HepG2 (cell line): ENCODE data around the gene METTL1. TPM values are rescaled to one million over a fixed set of nuclear protein-coding genes. Genes with fewer than 3 reads are reported as not detected.

Experiments used
- AFF4 ChIP-seq: sonication (generic); formaldehyde crosslinking; IDR thresholded peaks from 2 replicates; pipeline ENCODE4 v1.4.0; 2020; ENCODE audit warnings: missing genetic modification reagents
- ETV5 ChIP-seq: IDR thresholded peaks from 2 replicates; pipeline ENCODE4 v1.6.1; 2018; ENCODE audit warnings: missing biosample characterization, missing genetic modification reagents, inconsistent platforms, borderline replicate concordance
- GATA4 ChIP-seq: sonication (generic); IDR thresholded peaks from 2 replicates; pipeline ENCODE4 v1.6.1; 2016; ENCODE audit warnings: antibody characterized with exemption, low read depth, borderline replicate concordance
- KDM2A ChIP-seq: sonication (generic); formaldehyde crosslinking; IDR thresholded peaks from 2 replicates; pipeline ENCODE4 v1.4.0; 2020; ENCODE audit warnings: low read depth, missing genetic modification reagents, borderline replicate concordance
- MAF1 ChIP-seq: sonication (generic); formaldehyde crosslinking; IDR thresholded peaks from 2 replicates; pipeline ENCODE4 v1.5.0; 2020; ENCODE audit warnings: missing genetic modification reagents, borderline replicate concordance
- MAFF ChIP-seq: IDR thresholded peaks from 2 replicates; pipeline ENCODE4 v1.6.1; 2011; ENCODE audit warnings: low read depth, low read length, improper control_type of control experiment
- MLLT10 ChIP-seq: sonication (generic); formaldehyde crosslinking; IDR thresholded peaks from 2 replicates; pipeline ENCODE4 v1.4.0; 2020; ENCODE audit warnings: missing genetic modification reagents
- NCOA2 ChIP-seq: sonication (generic); formaldehyde crosslinking; IDR thresholded peaks from 2 replicates; pipeline ENCODE4 v1.8.0; 2022; ENCODE audit warnings: inconsistent platforms
- NR2F6 ChIP-seq, 2 experiments: IDR thresholded peaks; 2 replicates each; pipeline ENCODE4 v1.6.1; 2016; ENCODE audit warnings: antibody characterized with exemption in 1 of 2, mild to moderate bottlenecking in 1 of 2
- PAWR ChIP-seq: sonication (generic); formaldehyde crosslinking; IDR thresholded peaks from 2 replicates; pipeline ENCODE4 v1.4.0; 2020; ENCODE audit warnings: missing genetic modification reagents, mild to moderate bottlenecking, borderline replicate concordance
- REST ChIP-seq, 2 experiments: IDR thresholded peaks; 2 replicates each; pipeline ENCODE4 v1.6.1; 2011 to 2012; ENCODE audit warnings: low read length in 2 of 2, borderline replicate concordance in 1 of 2, low read depth in 1 of 2, mild to moderate bottlenecking in 1 of 2, moderate library complexity in 1 of 2
- ZNF205 ChIP-seq: IDR thresholded peaks from 2 replicates; pipeline ENCODE4 v1.6.1; 2018; ENCODE audit warnings: missing biosample characterization, missing genetic modification reagents
- ZNF350 ChIP-seq: sonication (generic); formaldehyde crosslinking; IDR thresholded peaks from 2 replicates; pipeline ENCODE4 v1.4.0; 2020; ENCODE audit warnings: mild to moderate bottlenecking, low read depth, missing genetic modification reagents, borderline replicate concordance
- ZNF431 ChIP-seq: sonication (generic); formaldehyde crosslinking; IDR thresholded peaks from 2 replicates; pipeline ENCODE4 v1.9.0; 2022; ENCODE audit warnings: missing genetic modification reagents, low read depth, mild to moderate bottlenecking, borderline replicate concordance
- ZNF776 ChIP-seq: sonication (generic); formaldehyde crosslinking; IDR thresholded peaks from 2 replicates; pipeline ENCODE4 v1.4.0; 2020; ENCODE audit warnings: mild to moderate bottlenecking, missing genetic modification reagents
- ZNF777 ChIP-seq: sonication (generic); formaldehyde crosslinking; IDR thresholded peaks from 2 replicates; pipeline ENCODE4 v1.4.0; 2020; ENCODE audit warnings: missing genetic modification reagents
- ZNF839 ChIP-seq: sonication (generic); formaldehyde crosslinking; IDR thresholded peaks from 2 replicates; pipeline ENCODE4 v1.4.0; 2020; ENCODE audit warnings: missing genetic modification reagents, mild to moderate bottlenecking, borderline replicate concordance
- polyA plus RNA-seq, 8 experiments: library from polyadenylated mRNA; depleted of rRNA in 3 of 8; stranded (reverse) in 7 of 8; unstranded in 1 of 8; fragments of >200 nt; fragmentation: Illumina TruSeq in 4 of 8; extraction: Trizol in 4 of 8; gene quantifications; 2 replicates each; pipeline versions ENCODE4 v1.2.1 to v1.2.3, GENCODE V29; 2011 to 2016; ENCODE audit warnings: low read depth in 4 of 8, missing spikeins in 1 of 8, mixed read lengths in 1 of 8; ENCODE audit not compliant: insufficient read depth in 1 of 8
- total RNA-seq, 5 experiments: library from RNA; depleted of rRNA; stranded (reverse); fragments of >200 nt; fragmentation: Illumina TruSeq; extraction: Trizol; gene quantifications; 2 replicates each; pipeline ENCODE4 v1.2.3, GENCODE V29; 2016; ENCODE audit warnings: low read depth in 1 of 5
- TF ChIP-seq, protein P1 (sequence below): sonication (generic); formaldehyde crosslinking; IDR thresholded peaks from 2 replicates; pipeline ENCODE4 v1.5.1; 2020; ENCODE audit warnings: mild to moderate bottlenecking, missing genetic modification reagents, moderate library complexity
- TF ChIP-seq, protein P2 (sequence below): sonication (generic); formaldehyde crosslinking; IDR thresholded peaks from 2 replicates; pipeline ENCODE4 v1.4.0; 2020; ENCODE audit warnings: missing genetic modification reagents

Gene METTL1
- total and polyA plus RNA-seq, 2 of the 13 experiments (the other 11 are each of a cell fraction or from before 2014, with no cell fraction given), result 34.7 to 36.9 TPM

GRCh38 chr12:57755454-57756372 lies 16.2 kb downstream of the METTL1 start (continued):
- TF ChIP-seq REST (IDR thresholded peaks at IDR 0.05; ENCODE audit: borderline replicate concordance in 1 of 2, low read depth in 1 of 2, low read length in 2 of 2) (no peak; a peak in 1 of 4 replicates), NCOA2 (CRISPR knock-in tag) (peak; percentile 24; the same call in 1 of the 2 replicates), PAWR (CRISPR knock-in tag) (no peak), ZNF431 (CRISPR knock-in tag) (peak; percentile 21; the same call in 1 of the 2 replicates), AFF4 (0 out of 2 replicates have a peak, but pooled peaks have one; percentile 32), ZNF350 (CRISPR knock-in tag) (no peak), ETV5 (CRISPR knock-in tag) (peak; percentile 20; the same call in 1 of the 2 replicates), MAF1 (CRISPR knock-in tag) (no peak), GATA4 (no peak), MLLT10 (CRISPR knock-in tag) (no peak), KDM2A (peak; percentile 31; the same call in 1 of the 2 replicates), ZNF777 (CRISPR knock-in tag) (no peak; the same call in none of the 2 replicates), NR2F6 (IDR thresholded peaks at IDR 0.05) (peak; percentile 74), NR2F6 (CRISPR knock-in tag; IDR thresholded peaks at IDR 0.05) (peak; percentile 83), MAFF (no peak), ZNF205 (CRISPR knock-in tag) (peak; percentile 70; the same call in 1 of the 2 replicates), ZNF839 (CRISPR knock-in tag) (no peak), ZNF776 (CRISPR knock-in tag) (0 out of 2 replicates have a peak, but pooled peaks have one; percentile 6)
- TF ChIP-seq, protein P1, sequence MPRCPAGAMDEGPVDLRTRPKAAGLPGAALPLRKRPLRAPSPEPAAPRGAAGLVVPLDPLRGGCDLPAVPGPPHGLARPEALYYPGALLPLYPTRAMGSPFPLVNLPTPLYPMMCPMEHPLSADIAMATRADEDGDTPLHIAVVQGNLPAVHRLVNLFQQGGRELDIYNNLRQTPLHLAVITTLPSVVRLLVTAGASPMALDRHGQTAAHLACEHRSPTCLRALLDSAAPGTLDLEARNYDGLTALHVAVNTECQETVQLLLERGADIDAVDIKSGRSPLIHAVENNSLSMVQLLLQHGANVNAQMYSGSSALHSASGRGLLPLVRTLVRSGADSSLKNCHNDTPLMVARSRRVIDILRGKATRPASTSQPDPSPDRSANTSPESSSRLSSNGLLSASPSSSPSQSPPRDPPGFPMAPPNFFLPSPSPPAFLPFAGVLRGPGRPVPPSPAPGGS (CRISPR knock-in tag), result no peak
- TF ChIP-seq, protein P2, sequence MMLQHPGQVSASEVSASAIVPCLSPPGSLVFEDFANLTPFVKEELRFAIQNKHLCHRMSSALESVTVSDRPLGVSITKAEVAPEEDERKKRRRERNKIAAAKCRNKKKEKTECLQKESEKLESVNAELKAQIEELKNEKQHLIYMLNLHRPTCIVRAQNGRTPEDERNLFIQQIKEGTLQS (CRISPR knock-in tag), result no peak
